ENCODE results near the gene NTNG1. TPM values are rescaled to one million over a fixed set of nuclear protein-coding genes. Genes with fewer than 3 reads are reported as not detected.

The NTNG1 gene
- total and polyA plus RNA-seq, 2 of the 8 experiments (the other 6 are each of a cell fraction or from before 2014, with no cell fraction given) = 1.2 to 4.1 TPM

DNA sequence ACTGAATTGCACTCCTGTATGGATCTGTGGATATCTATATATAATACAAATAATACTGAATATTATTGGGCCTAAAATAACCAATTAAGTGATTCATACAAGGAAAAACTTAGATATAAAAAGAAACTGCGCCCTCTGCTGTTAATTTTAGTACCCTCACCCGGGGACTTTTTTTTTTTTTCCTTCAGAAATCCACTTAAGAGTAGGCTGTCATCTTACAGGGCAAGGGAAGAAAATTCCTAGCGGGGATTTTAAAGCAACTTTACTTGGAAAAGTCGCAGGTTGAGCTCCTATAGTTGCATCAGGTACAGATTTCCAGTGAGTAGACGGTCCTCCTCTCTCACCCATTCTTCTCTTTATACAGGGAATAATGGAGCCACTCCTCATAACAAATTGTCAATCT, 1.3 kb downstream of the NTNG1 start (continued):
- no peak for TF ChIP-seq FOSL1 (IDR thresholded peaks at IDR 0.05; ENCODE audit: insufficient read depth, low read depth, low read length)
